HL-60 (cell line): ENCODE measurements around the gene VPS26A.

Source experiments
- POLR2AphosphoS5 ChIP-seq: IDR thresholded peaks from 2 replicates; pipeline ENCODE4 v1.6.1; 2012; ENCODE audit warnings: low read depth
- SPI1 ChIP-seq: IDR thresholded peaks from 2 replicates; pipeline ENCODE4 v1.6.1; 2012; ENCODE audit warnings: low read depth, mild to moderate bottlenecking, borderline replicate concordance
- TF ChIP-seq, protein P1 (sequence below): IDR thresholded peaks from one replicate; pipeline ENCODE4 v1.5.1; 2011; ENCODE audit warnings: low read length, control low read depth, inconsistent platforms; ENCODE audit not compliant: insufficient read depth

- TF ChIP-seq, protein P1, sequence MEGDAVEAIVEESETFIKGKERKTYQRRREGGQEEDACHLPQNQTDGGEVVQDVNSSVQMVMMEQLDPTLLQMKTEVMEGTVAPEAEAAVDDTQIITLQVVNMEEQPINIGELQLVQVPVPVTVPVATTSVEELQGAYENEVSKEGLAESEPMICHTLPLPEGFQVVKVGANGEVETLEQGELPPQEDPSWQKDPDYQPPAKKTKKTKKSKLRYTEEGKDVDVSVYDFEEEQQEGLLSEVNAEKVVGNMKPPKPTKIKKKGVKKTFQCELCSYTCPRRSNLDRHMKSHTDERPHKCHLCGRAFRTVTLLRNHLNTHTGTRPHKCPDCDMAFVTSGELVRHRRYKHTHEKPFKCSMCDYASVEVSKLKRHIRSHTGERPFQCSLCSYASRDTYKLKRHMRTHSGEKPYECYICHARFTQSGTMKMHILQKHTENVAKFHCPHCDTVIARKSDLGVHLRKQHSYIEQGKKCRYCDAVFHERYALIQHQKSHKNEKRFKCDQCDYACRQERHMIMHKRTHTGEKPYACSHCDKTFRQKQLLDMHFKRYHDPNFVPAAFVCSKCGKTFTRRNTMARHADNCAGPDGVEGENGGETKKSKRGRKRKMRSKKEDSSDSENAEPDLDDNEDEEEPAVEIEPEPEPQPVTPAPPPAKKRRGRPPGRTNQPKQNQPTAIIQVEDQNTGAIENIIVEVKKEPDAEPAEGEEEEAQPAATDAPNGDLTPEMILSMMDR, result no peak
- no peak for TF ChIP-seq POLR2AphosphoS5
- TF ChIP-seq SPI1, result no peak
These were observed 19.0 kb downstream of the VPS26A start for GRCh38 chr10:69142983-69143382.
